ENCODE data around the gene SSR2.

Gene SSR2

DNA sequence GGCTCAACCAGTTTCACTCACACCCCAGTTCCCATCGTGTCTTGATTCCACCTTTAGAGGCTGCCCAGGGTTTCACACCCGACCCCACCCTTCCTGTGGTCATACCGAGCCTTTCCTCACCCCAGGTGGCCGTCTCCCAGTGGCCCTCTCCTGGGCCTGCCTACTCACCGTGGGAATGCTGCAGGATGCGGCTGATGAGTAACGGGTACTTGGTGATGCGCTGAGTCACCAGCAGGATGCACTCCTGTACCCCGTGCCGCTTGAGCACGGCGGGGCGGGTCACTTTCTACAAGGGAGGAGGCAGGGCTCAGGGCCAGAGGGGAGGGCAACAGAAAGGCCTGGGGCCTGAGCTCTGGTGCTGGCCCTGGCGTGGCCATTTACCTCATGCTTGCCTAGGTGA, 58.8 kb downstream of the SSR2 start:
- DNase-seq (ENCODE audit: low read depth, low spot score) = peak; percentile 96
- in situ Hi-C loops (cut with HindIII; ENCODE audit: low sequenced_read_pairs) = no loop called here
- TF ChIP-seq, protein P1, sequence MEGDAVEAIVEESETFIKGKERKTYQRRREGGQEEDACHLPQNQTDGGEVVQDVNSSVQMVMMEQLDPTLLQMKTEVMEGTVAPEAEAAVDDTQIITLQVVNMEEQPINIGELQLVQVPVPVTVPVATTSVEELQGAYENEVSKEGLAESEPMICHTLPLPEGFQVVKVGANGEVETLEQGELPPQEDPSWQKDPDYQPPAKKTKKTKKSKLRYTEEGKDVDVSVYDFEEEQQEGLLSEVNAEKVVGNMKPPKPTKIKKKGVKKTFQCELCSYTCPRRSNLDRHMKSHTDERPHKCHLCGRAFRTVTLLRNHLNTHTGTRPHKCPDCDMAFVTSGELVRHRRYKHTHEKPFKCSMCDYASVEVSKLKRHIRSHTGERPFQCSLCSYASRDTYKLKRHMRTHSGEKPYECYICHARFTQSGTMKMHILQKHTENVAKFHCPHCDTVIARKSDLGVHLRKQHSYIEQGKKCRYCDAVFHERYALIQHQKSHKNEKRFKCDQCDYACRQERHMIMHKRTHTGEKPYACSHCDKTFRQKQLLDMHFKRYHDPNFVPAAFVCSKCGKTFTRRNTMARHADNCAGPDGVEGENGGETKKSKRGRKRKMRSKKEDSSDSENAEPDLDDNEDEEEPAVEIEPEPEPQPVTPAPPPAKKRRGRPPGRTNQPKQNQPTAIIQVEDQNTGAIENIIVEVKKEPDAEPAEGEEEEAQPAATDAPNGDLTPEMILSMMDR (IDR thresholded peaks at IDR 0.05; ENCODE audit: low read depth, low read length) = peak; percentile 61
- no peak overlapping the region for H3K4me3 ChIP-seq (ENCODE audit: low read depth, low read length)

DNA sequence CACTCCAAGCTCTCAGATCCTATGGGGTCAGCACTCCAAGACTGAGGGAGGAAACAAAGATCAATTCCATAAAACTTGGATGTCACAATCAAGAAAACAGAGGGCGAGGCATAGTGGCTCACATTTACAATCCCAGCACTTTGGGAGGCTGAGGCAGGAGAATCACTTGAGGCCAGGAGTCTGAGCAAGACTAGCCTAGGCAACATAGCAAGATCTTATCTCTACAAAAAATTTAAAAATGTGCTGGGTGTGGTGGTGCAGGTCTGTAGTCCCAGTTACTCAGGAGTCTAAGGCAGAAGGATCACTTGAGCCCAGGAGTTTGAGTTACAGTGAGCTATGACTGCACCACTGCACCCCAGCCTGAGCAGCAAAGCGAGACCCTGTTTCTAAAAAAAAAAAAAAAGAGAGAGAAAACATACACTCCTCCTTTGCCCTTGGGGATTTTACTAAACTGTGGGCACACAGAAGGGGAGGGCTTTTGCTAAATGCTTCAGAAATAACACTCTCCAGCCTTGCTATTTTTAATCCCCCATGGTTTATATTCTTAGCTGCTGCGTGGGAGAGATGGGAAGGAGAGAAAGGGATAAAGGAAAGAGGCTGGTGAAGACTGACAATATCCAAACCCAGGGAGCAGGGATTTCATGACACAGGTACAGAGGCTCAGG, 60.5 kb downstream of the SSR2 start:
- DNase-seq (ENCODE audit: low read depth, low spot score) = no peak
- no peak overlapping the region for H3K4me3 ChIP-seq (ENCODE audit: low read depth, low read length)
- in situ Hi-C loops (cut with HindIII; ENCODE audit: low sequenced_read_pairs) = no loop called here
- TF ChIP-seq, protein P1 (IDR thresholded peaks at IDR 0.05; ENCODE audit: low read depth, low read length) = no peak
